OCI-LY1 (cell line): Measurements from ENCODE around the gene GRIK2.

Experiments used
- H2AFZ ChIP-seq: fragments of 200-600 bp; sonication (generic), shearing (Covaris generic); 2 replicates; pipeline ENCODE4 v1.6.0; 2014; ENCODE audit warnings: antibody characterized with exemption, mild to moderate bottlenecking, low read length
- H3F3A ChIP-seq: fragments of 200-600 bp; sonication (generic), shearing (Covaris generic); 2 replicates; pipeline ENCODE4 v1.6.0; 2014; ENCODE audit warnings: mild to moderate bottlenecking, antibody characterized with exemption, low read length, moderate library complexity; ENCODE audit not compliant: insufficient read depth
- H3K27ac ChIP-seq: fragments of 200-600 bp; sonication (generic); 2 replicates; pipeline ENCODE4 v1.5.1; 2014; ENCODE audit warnings: low read length, mixed run types, mild to moderate bottlenecking, low read depth; ENCODE audit not compliant: poor library complexity, severe bottlenecking
- H3K27me3 ChIP-seq: fragments of 200-600 bp; sonication (generic); 2 replicates; pipeline ENCODE4 v1.6.0; 2014; ENCODE audit warnings: antibody characterized with exemption, mild to moderate bottlenecking, low read length, moderate library complexity; ENCODE audit not compliant: insufficient read depth
- H3K36me3 ChIP-seq: fragments of 200-600 bp; sonication (generic); 2 replicates; pipeline ENCODE4 v1.6.1; 2014; ENCODE audit warnings: mild to moderate bottlenecking, antibody characterized with exemption, low read length, moderate library complexity, mixed read lengths; ENCODE audit not compliant: insufficient read depth
- H3K4me1 ChIP-seq: fragments of 200-600 bp; sonication (generic); 2 replicates; pipeline ENCODE4 v1.5.1; 2014; ENCODE audit warnings: mild to moderate bottlenecking, low read length, moderate library complexity; ENCODE audit not compliant: insufficient read depth, severe bottlenecking
- H3K4me2 ChIP-seq: fragments of 200-600 bp; sonication (generic), shearing (Covaris generic); 2 replicates; pipeline ENCODE4 v1.6.1; 2014; ENCODE audit warnings: low read length
- H3K4me3 ChIP-seq: fragments of 200-600 bp; sonication (generic); 2 replicates; pipeline ENCODE4 v1.5.1; 2014; ENCODE audit warnings: low read length, low read depth, mild to moderate bottlenecking, mixed read lengths; ENCODE audit not compliant: poor library complexity, severe bottlenecking
- H3K79me2 ChIP-seq: fragments of 200-600 bp; shearing (Covaris generic); 2 replicates; pipeline ENCODE4 v1.6.1; 2016; ENCODE audit warnings: mixed run types, low read length, mixed read lengths; ENCODE audit not compliant: insufficient read depth
- H3K9ac ChIP-seq: fragments of 200-600 bp; sonication (generic), shearing (Covaris generic); 2 replicates; pipeline ENCODE4 v1.6.1; 2014; ENCODE audit warnings: mild to moderate bottlenecking, low read length, mixed read lengths
- H3K9me2 ChIP-seq: fragments of 200-600 bp; sonication (generic), shearing (Covaris generic); 2 replicates; pipeline ENCODE4 v1.6.1; 2014; ENCODE audit warnings: low read depth, mild to moderate bottlenecking, low read length, mixed read lengths
- H3K9me3 ChIP-seq: fragments of 200-600 bp; shearing (Covaris generic); 2 replicates; pipeline ENCODE4 v1.6.1; 2014; ENCODE audit warnings: low read length, mixed read lengths
- H4K20me1 ChIP-seq: fragments of 200-600 bp; sonication (generic), shearing (Covaris generic); 2 replicates; pipeline ENCODE4 v1.6.0; 2016; ENCODE audit warnings: mild to moderate bottlenecking, low read length; ENCODE audit not compliant: insufficient read depth
- CTCF ChIP-seq: fragments of 200-600 bp; sonication (generic), shearing (Covaris generic); IDR thresholded peaks from 2 replicates; pipeline ENCODE4 v1.5.1; 2017; ENCODE audit warnings: mild to moderate bottlenecking, antibody characterized with exemption, low read length, moderate library complexity, mixed read lengths
- EZH2 ChIP-seq: fragments of 200-600 bp; sonication (generic), shearing (Covaris generic); IDR thresholded peaks from 2 replicates; pipeline ENCODE4 v1.8.0; 2017; ENCODE audit warnings: borderline replicate concordance, mixed run types, mild to moderate bottlenecking, antibody characterized with exemption, low read length, moderate library complexity, mixed read lengths

GRIK2 gene

GRCh38 chr6:101429270-101429669, 35.8 kb downstream of the GRIK2 start:
- Histone ChIP-seq H2AFZ (no peak overlapping the region), H3K27me3 (no peaks in the 10 kb centered on the region), H3K4me3 (no peak overlapping the region), H4K20me1 (no peaks in the 10 kb centered on the region), H3K9me3 (no peaks in the 10 kb centered on the region), H3K9ac (no peak overlapping the region), H3K4me1 (no peaks in the 10 kb centered on the region), H3K79me2 (no peaks in the 10 kb centered on the region), H3F3A (no peaks in the 10 kb centered on the region), H3K27ac (no peak overlapping the region), H3K36me3 (no peaks in the 10 kb centered on the region), H3K9me2 (no peaks in the 10 kb centered on the region), H3K4me2 (no peak overlapping the region)
- no peak for TF ChIP-seq EZH2
- TF ChIP-seq CTCF: no peak

- Histone ChIP-seq H3K9me3 (no peaks in the 10 kb centered on the region), H3F3A (no peaks in the 10 kb centered on the region), H4K20me1 (no peaks in the 10 kb centered on the region), H3K9me2 (no peaks in the 10 kb centered on the region), H3K9ac (no peak overlapping the region), H3K4me3 (no peak overlapping the region), H3K27ac (no peak overlapping the region), H3K36me3 (no peaks in the 10 kb centered on the region), H3K79me2 (no peaks in the 10 kb centered on the region), H3K4me2 (no peak overlapping the region), H3K27me3 (no peaks in the 10 kb centered on the region), H2AFZ (no peak overlapping the region), H3K4me1 (no peaks in the 10 kb centered on the region)
- TF ChIP-seq CTCF (no peak), EZH2 (no peak)
These were observed 36.3 kb downstream of the GRIK2 start for GRCh38 chr6:101429845-101430244.

- Histone ChIP-seq H3K79me2 (no peaks in the 10 kb centered on the region), H3K4me2 (no peak overlapping the region), H3K9me3 (no peaks in the 10 kb centered on the region), H3F3A (no peaks in the 10 kb centered on the region), H3K4me1 (no peaks in the 10 kb centered on the region), H2AFZ (no peak overlapping the region), H4K20me1 (no peaks in the 10 kb centered on the region), H3K4me3 (no peak overlapping the region), H3K9ac (no peak overlapping the region), H3K9me2 (no peaks in the 10 kb centered on the region), H3K27me3 (no peaks in the 10 kb centered on the region), H3K27ac (no peak overlapping the region), H3K36me3 (no peaks in the 10 kb centered on the region)
- TF ChIP-seq CTCF (no peak), EZH2 (no peak)
These were observed 39.6 kb downstream of the GRIK2 start for GRCh38 chr6:101433141-101433540.
